ENCODE results near the gene IRF8. TPM values are rescaled to one million over a fixed set of nuclear protein-coding genes. Genes with fewer than 3 reads are reported as not detected.

The IRF8 gene
- total RNA-seq, 1 donor from 2014 or later, result 20.0 TPM

DNA sequence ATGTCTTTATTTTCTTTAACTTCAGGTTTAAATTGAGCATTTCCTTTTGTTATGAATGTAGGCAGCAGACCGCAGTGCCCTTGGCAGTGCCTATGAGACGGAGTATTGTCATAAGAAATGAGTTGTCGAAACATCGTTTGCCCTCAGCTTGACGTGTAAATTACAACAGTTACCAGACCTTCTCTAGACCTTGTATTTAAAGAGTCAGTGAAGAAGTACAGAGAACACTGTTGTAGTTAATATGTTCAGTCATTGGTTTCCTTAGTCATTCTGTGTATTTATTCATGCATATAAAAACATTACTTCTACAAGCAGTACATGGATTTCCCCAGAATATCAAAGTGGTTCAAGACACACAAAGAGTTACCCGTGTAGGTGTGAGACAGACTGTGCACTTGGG, 19.0 kb downstream of the IRF8 start:
- DNase-seq (ENCODE audit: low spot score in 2 of 2), result no peak
- intact Hi-C loops (cut with DNase I), result no loop called here

DNA sequence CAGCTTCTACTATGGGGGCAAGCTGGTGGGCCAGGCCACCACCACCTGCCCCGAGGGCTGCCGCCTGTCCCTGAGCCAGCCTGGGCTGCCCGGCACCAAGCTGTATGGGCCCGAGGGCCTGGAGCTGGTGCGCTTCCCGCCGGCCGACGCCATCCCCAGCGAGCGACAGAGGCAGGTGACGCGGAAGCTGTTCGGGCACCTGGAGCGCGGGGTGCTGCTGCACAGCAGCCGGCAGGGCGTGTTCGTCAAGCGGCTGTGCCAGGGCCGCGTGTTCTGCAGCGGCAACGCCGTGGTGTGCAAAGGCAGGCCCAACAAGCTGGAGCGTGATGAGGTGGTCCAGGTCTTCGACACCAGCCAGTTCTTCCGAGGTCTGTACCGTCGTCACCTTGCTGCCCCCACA, 19.5 kb downstream of the IRF8 start:
- Histone ChIP-seq H3K27ac (no peak overlapping the region), H3K4me1 (no peaks in the 10 kb centered on the region), H3K27me3 (no peaks in the 10 kb centered on the region), H3K36me3 (no peaks in the 10 kb centered on the region), H3K9me3 (no peaks in the 10 kb centered on the region), H3K4me3 (no peak overlapping the region)
- TF ChIP-seq, protein P1, sequence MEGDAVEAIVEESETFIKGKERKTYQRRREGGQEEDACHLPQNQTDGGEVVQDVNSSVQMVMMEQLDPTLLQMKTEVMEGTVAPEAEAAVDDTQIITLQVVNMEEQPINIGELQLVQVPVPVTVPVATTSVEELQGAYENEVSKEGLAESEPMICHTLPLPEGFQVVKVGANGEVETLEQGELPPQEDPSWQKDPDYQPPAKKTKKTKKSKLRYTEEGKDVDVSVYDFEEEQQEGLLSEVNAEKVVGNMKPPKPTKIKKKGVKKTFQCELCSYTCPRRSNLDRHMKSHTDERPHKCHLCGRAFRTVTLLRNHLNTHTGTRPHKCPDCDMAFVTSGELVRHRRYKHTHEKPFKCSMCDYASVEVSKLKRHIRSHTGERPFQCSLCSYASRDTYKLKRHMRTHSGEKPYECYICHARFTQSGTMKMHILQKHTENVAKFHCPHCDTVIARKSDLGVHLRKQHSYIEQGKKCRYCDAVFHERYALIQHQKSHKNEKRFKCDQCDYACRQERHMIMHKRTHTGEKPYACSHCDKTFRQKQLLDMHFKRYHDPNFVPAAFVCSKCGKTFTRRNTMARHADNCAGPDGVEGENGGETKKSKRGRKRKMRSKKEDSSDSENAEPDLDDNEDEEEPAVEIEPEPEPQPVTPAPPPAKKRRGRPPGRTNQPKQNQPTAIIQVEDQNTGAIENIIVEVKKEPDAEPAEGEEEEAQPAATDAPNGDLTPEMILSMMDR (IDR thresholded peaks at IDR 0.05), result no peak
- intact Hi-C loops (cut with DNase I), result no loop called here
- DNase-seq (ENCODE audit: low spot score in 2 of 2), result no peak

More for the DNA sequence above, 19.0 kb downstream of the IRF8 start:
- Histone ChIP-seq H3K4me1 (no peaks in the 10 kb centered on the region), H3K4me3 (no peak overlapping the region), H3K27me3 (no peaks in the 10 kb centered on the region), H3K36me3 (no peaks in the 10 kb centered on the region), H3K9me3 (no peaks in the 10 kb centered on the region), H3K27ac (no peak overlapping the region)
- TF ChIP-seq, protein P1 (IDR thresholded peaks at IDR 0.05), result no peak

DNA sequence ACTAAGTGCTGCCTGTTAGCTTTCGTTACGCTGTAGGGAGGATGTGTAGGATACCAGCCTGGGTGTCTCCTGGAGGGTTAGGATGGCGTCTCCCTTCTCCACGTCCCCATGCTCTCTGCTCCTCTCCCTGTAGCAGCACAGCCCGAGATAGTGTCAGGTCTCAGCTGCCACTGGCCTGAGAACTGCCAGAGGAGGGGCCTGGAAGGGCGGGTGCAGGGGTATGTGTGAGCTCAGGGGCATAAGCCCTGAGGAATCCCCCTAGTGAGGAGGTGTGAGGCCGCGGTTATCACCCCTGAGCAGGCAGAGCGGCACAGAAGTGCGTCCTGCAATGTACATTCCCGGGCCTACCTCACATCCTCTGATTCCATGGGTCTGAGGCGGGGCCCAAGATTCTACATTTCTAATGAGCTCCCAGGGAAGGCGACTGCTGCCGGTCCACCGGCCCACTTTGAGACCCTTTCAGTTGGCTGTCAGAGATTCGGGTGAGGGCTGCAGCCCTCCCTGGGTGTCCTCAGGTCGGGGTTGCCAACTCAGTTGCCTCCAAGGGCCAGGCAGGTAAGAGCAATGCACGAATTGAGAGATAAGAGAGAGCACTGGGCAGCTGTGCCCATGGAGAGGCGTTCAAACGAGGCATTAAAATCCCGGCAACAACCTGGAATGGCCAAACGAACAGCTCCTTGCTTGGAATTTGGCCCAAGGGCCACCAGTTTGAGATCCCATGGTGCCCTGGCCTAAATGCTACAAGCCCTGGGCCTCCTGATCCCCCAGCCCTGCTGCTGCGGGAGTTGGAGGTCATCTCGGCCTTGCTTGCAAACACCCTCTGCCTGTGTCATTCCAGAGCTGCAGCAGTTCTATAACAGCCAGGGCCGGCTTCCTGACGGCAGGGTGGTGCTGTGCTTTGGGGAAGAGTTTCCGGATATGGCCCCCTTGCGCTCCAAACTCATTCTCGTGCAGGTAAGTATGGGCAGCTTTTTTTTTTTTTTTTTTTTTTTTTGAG, 20.6 kb downstream of the IRF8 start:
- no peaks in the 10 kb centered on the region for H3K4me1 ChIP-seq
- TF ChIP-seq, protein P1 (IDR thresholded peaks at IDR 0.05), result no peak
- no peaks in the 10 kb centered on the region for H3K9me3 ChIP-seq
- H3K4me3 ChIP-seq, result no peak overlapping the region
- intact Hi-C loops (cut with DNase I), result no loop called here
- H3K27me3 ChIP-seq, result no peaks in the 10 kb centered on the region
- H3K36me3 ChIP-seq, result no peaks in the 10 kb centered on the region
- no peak for DNase-seq (ENCODE audit: low spot score in 2 of 2)
- H3K27ac ChIP-seq, result no peak overlapping the region

DNA sequence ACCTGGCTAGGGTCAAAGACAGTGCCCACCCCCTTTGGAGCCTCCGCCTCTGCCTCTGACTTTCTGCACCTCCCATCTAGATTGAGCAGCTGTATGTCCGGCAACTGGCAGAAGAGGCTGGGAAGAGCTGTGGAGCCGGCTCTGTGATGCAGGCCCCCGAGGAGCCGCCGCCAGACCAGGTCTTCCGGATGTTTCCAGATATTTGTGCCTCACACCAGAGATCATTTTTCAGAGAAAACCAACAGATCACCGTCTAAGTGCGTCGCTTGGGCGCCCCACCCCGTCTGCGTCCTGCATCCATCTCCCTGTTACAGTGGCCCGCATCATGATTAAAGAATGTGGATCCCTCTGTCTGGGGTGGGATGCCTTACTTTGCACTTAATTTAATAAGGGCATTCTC, 22.1 kb downstream of the IRF8 start:
- Histone ChIP-seq H3K4me1 (no peaks in the 10 kb centered on the region), H3K4me3 (no peak overlapping the region), H3K36me3 (no peaks in the 10 kb centered on the region), H3K9me3 (no peaks in the 10 kb centered on the region), H3K27ac (no peak overlapping the region), H3K27me3 (no peaks in the 10 kb centered on the region)
- intact Hi-C loops (cut with DNase I), result no loop called here
- TF ChIP-seq, protein P1 (IDR thresholded peaks at IDR 0.05), result no peak
- no peak for DNase-seq (ENCODE audit: low spot score in 2 of 2)

DNA sequence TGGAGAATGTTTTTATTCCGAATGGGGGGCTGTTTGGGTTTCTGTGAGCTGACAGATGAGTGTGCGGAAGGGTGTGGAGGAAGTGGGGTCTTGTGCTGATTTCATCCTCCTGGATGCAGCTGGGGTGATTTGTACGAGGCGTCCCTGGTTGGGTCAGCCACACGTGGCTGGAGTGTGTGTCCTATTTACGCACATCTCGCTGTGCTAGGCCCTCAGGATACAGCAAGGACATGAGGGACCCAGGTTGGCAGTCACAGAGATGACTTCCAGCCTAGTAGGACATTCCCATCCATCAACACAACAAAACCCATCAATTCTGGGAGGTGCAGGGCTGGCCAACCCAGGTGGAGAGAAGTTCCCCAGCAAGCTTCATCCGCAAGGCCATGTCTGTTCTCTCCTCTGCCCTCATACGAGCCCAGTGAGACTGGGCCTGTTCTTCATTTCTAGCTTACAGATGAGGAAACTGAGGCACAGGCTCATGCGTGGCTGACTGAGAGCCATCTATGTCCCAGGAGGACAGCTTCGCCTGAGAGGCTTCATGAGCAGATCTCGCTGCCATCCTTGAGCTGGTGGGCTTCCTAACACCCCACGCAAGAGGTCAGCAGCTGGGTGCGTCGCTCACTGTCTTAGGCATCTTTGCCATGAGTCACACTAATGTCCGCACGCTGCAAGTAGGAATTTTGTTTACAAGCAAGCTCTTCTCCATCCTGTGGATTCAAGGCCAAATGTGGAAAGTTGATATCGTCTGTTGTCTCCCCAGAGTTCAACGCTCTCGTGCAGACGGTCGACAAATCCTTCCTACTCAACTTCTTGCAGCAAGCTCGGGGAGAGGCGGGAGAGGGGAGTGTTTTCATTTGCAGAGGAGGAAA, 24.4 kb downstream of the IRF8 start:
- intact Hi-C loops (cut with DNase I), result no loop called here
- Histone ChIP-seq H3K36me3 (no peaks in the 10 kb centered on the region), H3K4me1 (no peaks in the 10 kb centered on the region), H3K27me3 (no peaks in the 10 kb centered on the region), H3K9me3 (no peaks in the 10 kb centered on the region), H3K4me3 (no peak overlapping the region), H3K27ac (no peak overlapping the region)
- no peak for DNase-seq (ENCODE audit: low spot score in 2 of 2)
- TF ChIP-seq, protein P1 (IDR thresholded peaks at IDR 0.05), result no peak
